ENCODE data around the gene NOLC1.

DNA sequence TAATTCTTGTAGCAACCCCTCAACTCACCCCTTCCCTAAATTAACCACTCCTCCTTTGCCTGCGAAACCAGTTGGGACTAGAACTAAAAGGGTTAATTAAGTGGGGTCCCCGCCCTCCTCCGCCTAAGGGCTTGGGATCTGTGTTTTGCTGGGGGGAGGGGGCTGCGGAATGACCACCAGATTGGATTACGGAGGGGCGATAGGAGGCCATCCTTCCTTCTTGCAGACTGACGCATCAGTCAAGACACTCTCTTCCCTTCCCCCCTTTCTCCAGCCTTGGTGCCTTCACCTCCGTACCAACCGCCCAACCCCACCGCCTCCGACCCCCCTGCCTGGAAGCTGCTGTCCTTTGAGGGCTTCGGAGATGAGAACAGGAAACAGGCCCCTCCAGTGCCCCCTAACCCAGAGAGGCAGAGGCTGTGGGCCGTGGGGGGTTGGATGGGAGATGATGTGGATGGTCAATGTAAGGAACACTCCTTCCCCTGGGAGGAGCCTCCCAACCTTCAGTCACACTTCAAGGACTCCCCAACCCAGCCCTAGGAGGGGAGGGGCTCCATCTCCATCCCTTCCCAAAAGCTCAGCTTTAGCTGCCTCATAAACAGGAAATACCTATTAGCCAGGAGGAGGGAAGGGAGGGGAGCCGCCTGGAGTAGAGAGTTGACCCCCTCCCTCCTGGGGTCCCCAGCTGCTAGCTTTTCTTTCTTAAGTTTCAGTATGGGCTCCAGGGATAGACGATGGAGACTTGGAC, 31.0 kb upstream of the NOLC1 start:
- TF ChIP-seq, protein P1, sequence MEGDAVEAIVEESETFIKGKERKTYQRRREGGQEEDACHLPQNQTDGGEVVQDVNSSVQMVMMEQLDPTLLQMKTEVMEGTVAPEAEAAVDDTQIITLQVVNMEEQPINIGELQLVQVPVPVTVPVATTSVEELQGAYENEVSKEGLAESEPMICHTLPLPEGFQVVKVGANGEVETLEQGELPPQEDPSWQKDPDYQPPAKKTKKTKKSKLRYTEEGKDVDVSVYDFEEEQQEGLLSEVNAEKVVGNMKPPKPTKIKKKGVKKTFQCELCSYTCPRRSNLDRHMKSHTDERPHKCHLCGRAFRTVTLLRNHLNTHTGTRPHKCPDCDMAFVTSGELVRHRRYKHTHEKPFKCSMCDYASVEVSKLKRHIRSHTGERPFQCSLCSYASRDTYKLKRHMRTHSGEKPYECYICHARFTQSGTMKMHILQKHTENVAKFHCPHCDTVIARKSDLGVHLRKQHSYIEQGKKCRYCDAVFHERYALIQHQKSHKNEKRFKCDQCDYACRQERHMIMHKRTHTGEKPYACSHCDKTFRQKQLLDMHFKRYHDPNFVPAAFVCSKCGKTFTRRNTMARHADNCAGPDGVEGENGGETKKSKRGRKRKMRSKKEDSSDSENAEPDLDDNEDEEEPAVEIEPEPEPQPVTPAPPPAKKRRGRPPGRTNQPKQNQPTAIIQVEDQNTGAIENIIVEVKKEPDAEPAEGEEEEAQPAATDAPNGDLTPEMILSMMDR (IDR thresholded peaks at IDR 0.05; ENCODE audit: low read depth, low read length, poor library complexity, severe bottlenecking): no peak
- TF ChIP-seq EZH2phosphoT487 (IDR thresholded peaks at IDR 0.05; ENCODE audit: borderline replicate concordance, low read length): no peak

Measured in DOHH2 (cell line).